ENCODE measurements around the gene NKAIN2. TPM values are rescaled to one million over a fixed set of nuclear protein-coding genes. Genes with fewer than 3 reads are reported as not detected.

NKAIN2 gene
- total and polyA plus RNA-seq, 2 donors (not counting 3 experiments of a cell fraction or from before 2014, with no cell fraction given), result 0.03 TPM; not detected in 1

DNA sequence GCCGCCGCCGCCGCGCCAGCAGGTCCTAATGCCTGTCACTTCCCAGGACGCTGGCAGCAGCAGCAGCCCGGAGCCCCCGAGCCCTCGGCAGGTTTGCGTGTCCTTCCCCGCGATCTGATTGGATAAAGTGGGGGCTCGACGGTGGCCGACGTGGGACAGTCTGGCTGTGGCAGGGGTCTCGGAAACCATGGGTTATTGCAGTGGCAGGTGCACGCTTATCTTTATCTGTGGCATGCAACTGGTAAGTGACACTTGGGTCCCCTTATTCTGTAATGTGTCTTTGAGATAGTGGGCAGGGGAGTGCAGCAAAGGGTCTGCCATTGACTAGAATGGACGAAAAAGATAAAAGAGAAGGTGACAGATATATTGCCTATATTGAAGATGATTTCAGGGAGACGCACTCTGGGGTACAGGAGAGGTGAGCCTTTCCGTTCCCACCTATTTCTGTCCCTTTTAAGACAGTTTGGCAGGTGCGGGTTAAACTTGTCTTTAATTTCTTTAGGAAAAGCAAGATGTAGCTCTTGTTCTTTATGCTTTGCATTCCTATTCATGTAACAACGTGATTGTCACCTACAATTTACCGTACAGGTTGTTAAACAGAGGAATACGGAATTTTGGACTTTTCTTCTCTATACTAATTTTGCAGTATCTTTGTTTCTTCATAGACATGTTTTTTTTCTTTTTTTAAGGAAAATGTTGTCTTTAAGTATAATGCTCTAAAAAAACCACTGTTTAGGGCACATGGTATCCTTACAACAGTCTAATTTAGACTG, 535 bp downstream of the NKAIN2 start:
- ChIA-PET CTCF (interaction anchor here (1.5 to 4.4 kb wide), 3 partner anchors 13 to 1051 kb away, joined by 4 to 94 read pairs (median 72); no protein-coding TSS in a partner anchor), POLR2A (no interaction called here)
- BruUV-seq (replicated peaks), result no TSS peak
- intact Hi-C loops (cut with micrococcal nuclease), result loop anchor here (10.0 kb wide), 2 partner anchors 421 to 681 kb away; no protein-coding TSS in a partner anchor
- Histone ChIP-seq H3K4me2 (ENCODE audit: insufficient read depth, low read length) (peak overlapping the region; percentile 49), H3K79me2 (ENCODE audit: control insufficient read depth, insufficient read depth, low read length) (no peaks in the 10 kb centered on the region), H3K9me3 (replicated peaks; ENCODE audit: control insufficient read depth, insufficient read depth, low read length) (no peaks in the 10 kb centered on the region), H3K36me3 (ENCODE audit: control insufficient read depth in 2 of 2, extremely low read depth in 1 of 2, insufficient read depth in 2 of 2, low read length in 2 of 2) (no peaks in the 10 kb centered on the region), H3K27me3 (ENCODE audit: control insufficient read depth in 2 of 2, insufficient read depth in 2 of 2, low read length in 2 of 2) (peaks cover 17 to 25% of the 10 kb centered on the region in 2 experiments), H3K4me1 (ENCODE audit: control insufficient read depth, extremely low read depth, insufficient read depth, low read length) (peaks cover 9% of the 10 kb centered on the region), H3K9me1 (replicated peaks; ENCODE audit: control insufficient read depth, extremely low read depth, insufficient read depth, low read length) (no peaks in the 10 kb centered on the region), H2AFZ (ENCODE audit: low read depth, low read length) (peak overlapping the region; percentile 46), H3K4me3 (replicated peaks in 1 of 3; ENCODE audit: insufficient read depth in 1 of 3, low read depth in 1 of 3, low read length in 3 of 3) (peak overlapping the region; percentile 21 to 45 (median 29)), H3K27ac (ENCODE audit: insufficient read depth, low read depth, low read length) (no peak overlapping the region), H4K20me1 (replicated peaks; ENCODE audit: control insufficient read depth, extremely low read depth, insufficient read depth, low read length) (no peaks in the 10 kb centered on the region), H3K9ac (replicated peaks; ENCODE audit: extremely low read depth, insufficient read depth, low read length) (no peak overlapping the region)
- TF ChIP-seq JUN (IDR thresholded peaks at IDR 0.05; ENCODE audit: borderline replicate concordance, insufficient read depth, insufficient read length, low read depth) (no peak), EZH2 (IDR thresholded peaks at IDR 0.05; ENCODE audit: borderline replicate concordance, low read depth, low read length, severe bottlenecking) (peak; percentile 12)
- dilution Hi-C loops (cut with MboI; ENCODE audit: extremely low pct_ligation_motif_present, low sequenced_read_pairs), result no loop called here
- no peak for FAIRE-seq
- peak; percentile 15 for DNase-seq (ENCODE audit: low read depth, low spot score)

- Histone ChIP-seq H3K4me3 (replicated peaks in 1 of 3; ENCODE audit: insufficient read depth in 1 of 3, low read depth in 1 of 3, low read length in 3 of 3) (no peak overlapping the region), H3K9ac (replicated peaks; ENCODE audit: extremely low read depth, insufficient read depth, low read length) (no peak overlapping the region), H3K36me3 (ENCODE audit: control insufficient read depth in 2 of 2, extremely low read depth in 1 of 2, insufficient read depth in 2 of 2, low read length in 2 of 2) (no peaks in the 10 kb centered on the region), H3K79me2 (ENCODE audit: control insufficient read depth, insufficient read depth, low read length) (no peaks in the 10 kb centered on the region), H3K27me3 (ENCODE audit: control insufficient read depth in 2 of 2, insufficient read depth in 2 of 2, low read length in 2 of 2) (peaks cover 17 to 25% of the 10 kb centered on the region in 2 experiments), H3K4me2 (ENCODE audit: insufficient read depth, low read length) (no peak overlapping the region), H3K9me3 (replicated peaks; ENCODE audit: control insufficient read depth, insufficient read depth, low read length) (no peaks in the 10 kb centered on the region), H3K27ac (ENCODE audit: insufficient read depth, low read depth, low read length) (no peak overlapping the region), H3K9me1 (replicated peaks; ENCODE audit: control insufficient read depth, extremely low read depth, insufficient read depth, low read length) (no peaks in the 10 kb centered on the region), H2AFZ (ENCODE audit: low read depth, low read length) (no peak overlapping the region), H4K20me1 (replicated peaks; ENCODE audit: control insufficient read depth, extremely low read depth, insufficient read depth, low read length) (no peaks in the 10 kb centered on the region), H3K4me1 (ENCODE audit: control insufficient read depth, extremely low read depth, insufficient read depth, low read length) (peaks cover 9% of the 10 kb centered on the region)
- dilution Hi-C loops (cut with MboI; ENCODE audit: extremely low pct_ligation_motif_present, low sequenced_read_pairs) (no loop called here), intact Hi-C loops (cut with micrococcal nuclease) (loop anchor here (10.0 kb wide), 2 partner anchors 420 to 680 kb away; no protein-coding TSS in a partner anchor)
- BruUV-seq (replicated peaks), result no TSS peak
- ChIA-PET CTCF (interaction anchor here (1.4 to 4.4 kb wide), 4 partner anchors 10 to 1050 kb away, joined by 3 to 94 read pairs (median 4); no protein-coding TSS in a partner anchor), POLR2A (no interaction called here)
- FAIRE-seq, result no peak
- TF ChIP-seq CTCF (IDR thresholded peaks at IDR 0.05; ENCODE audit: extremely low read depth in 1 of 2, insufficient read depth in 1 of 2, low read depth in 1 of 2, low read length in 2 of 2), result no peak
- TF ChIP-seq FOS (IDR thresholded peaks at IDR 0.05; ENCODE audit: borderline replicate concordance, insufficient read depth, low read length), result no peak
- no peak for TF ChIP-seq POLR2AphosphoS5 (IDR thresholded peaks at IDR 0.05; ENCODE audit: insufficient read depth, low read depth, low read length)
- no peak for DNase-seq (ENCODE audit: low read depth, low spot score)
These were observed 1.3 kb downstream of the NKAIN2 start for GRCh38 chr6:123804787-123805540.
